HEK293 (cell line): ENCODE measurements around the gene PET100.

ENCODE experiments used
- CTCF ChIA-PET: fragments of 350-600 bp; formaldehyde crosslinking; extraction: SDS; loops from one replicate; lab custom pipeline; 2021; ENCODE audit warnings: antibody characterized with exemption; lab: Yijun Ruan, JAX
- POLR2A ChIA-PET: fragments of 300-600 bp; formaldehyde crosslinking; extraction: SDS; loops from one replicate; lab custom pipeline; 2020; ENCODE audit warnings: antibody characterized with exemption, inconsistent platforms; lab: Yijun Ruan, JAX
- H3K27ac ChIP-seq: fragments of 200-500 bp; sonication (Bioruptor generic); 2 replicates; pipeline ENCODE4 v1.5.1; 2014; ENCODE audit warnings: low read depth, low read length, control low read depth, inconsistent platforms; ENCODE audit errors: extremely low read depth
- H3K36me3 ChIP-seq, 2 experiments: fragments of 200-500 bp in 1 of 2; sonication (Bioruptor generic) in 1 of 2; 1 replicate in 1 of 2; 2 replicates in 1 of 2; pipeline ENCODE4 v1.5.1; 2014 to 2017; ENCODE audit warnings: inconsistent platforms in 2 of 2, low read length in 2 of 2; ENCODE audit not compliant: control insufficient read depth in 2 of 2, insufficient read depth in 1 of 2
- H3K4me1 ChIP-seq: fragments of 200-500 bp; sonication (Bioruptor generic); 2 replicates; pipeline ENCODE4 v1.5.1; 2014; ENCODE audit warnings: mild to moderate bottlenecking, low read length, inconsistent platforms; ENCODE audit not compliant: control insufficient read depth, insufficient read depth
- H3K4me3 ChIP-seq: 2 replicates; pipeline ENCODE4 v1.5.1; 2011; ENCODE audit warnings: low read depth, mild to moderate bottlenecking, control low read depth, low read length, moderate library complexity
- H3K9me3 ChIP-seq: fragments of 200-500 bp; sonication (Bioruptor generic); 2 replicates; pipeline ENCODE4 v1.5.1; 2014; ENCODE audit warnings: low read depth, low read length, inconsistent platforms; ENCODE audit not compliant: control insufficient read depth, insufficient read depth
- GLIS2 ChIP-seq: fragments of 450-650 bp; formaldehyde crosslinking; IDR thresholded peaks from 2 replicates; pipeline ENCODE4 v1.5.1; 2016; ENCODE audit warnings: missing biosample characterization, missing genetic modification characterization
- MYNN ChIP-seq: fragments of 450-650 bp; formaldehyde crosslinking; IDR thresholded peaks from 2 replicates; pipeline ENCODE4 v1.5.1; 2016; ENCODE audit warnings: missing biosample characterization, missing genetic modification characterization, borderline replicate concordance
- SCRT2 ChIP-seq: fragments of 450-650 bp; formaldehyde crosslinking; IDR thresholded peaks from 2 replicates; pipeline ENCODE4 v1.5.1; 2016; ENCODE audit warnings: missing biosample characterization, missing genetic modification characterization
- TCF7L2 ChIP-seq: IDR thresholded peaks from 2 replicates; pipeline ENCODE4 v1.6.1; 2011; ENCODE audit warnings: low read depth, mild to moderate bottlenecking, inconsistent platforms, low read length, moderate library complexity, borderline replicate concordance
- ZBTB20 ChIP-seq: fragments of 450-650 bp; formaldehyde crosslinking; IDR thresholded peaks from 2 replicates; pipeline ENCODE4 v1.5.1; 2016; ENCODE audit warnings: missing biosample characterization, missing genetic modification characterization
- ZFP69B ChIP-seq: fragments of 450-650 bp; formaldehyde crosslinking; IDR thresholded peaks from 2 replicates; pipeline ENCODE4 v1.5.1; 2016; ENCODE audit warnings: missing biosample characterization, missing genetic modification characterization
- ZIC2 ChIP-seq: fragments of 450-650 bp; formaldehyde crosslinking; IDR thresholded peaks from 2 replicates; pipeline ENCODE4 v1.5.1; 2016; ENCODE audit warnings: missing biosample characterization, missing genetic modification characterization
- ZNF10 ChIP-seq: fragments of 450-650 bp; formaldehyde crosslinking; IDR thresholded peaks from 2 replicates; pipeline ENCODE4 v1.5.1; 2017; ENCODE audit warnings: missing biosample characterization, missing genetic modification characterization
- ZNF16 ChIP-seq: fragments of 450-650 bp; formaldehyde crosslinking; IDR thresholded peaks from 2 replicates; pipeline ENCODE4 v1.5.1; 2016; ENCODE audit warnings: low read depth, missing biosample characterization, missing genetic modification characterization
- ZNF302 ChIP-seq: fragments of 450-650 bp; formaldehyde crosslinking; IDR thresholded peaks from 2 replicates; pipeline ENCODE4 v1.5.1; 2016; ENCODE audit warnings: missing biosample characterization, missing genetic modification characterization, low read depth
- ZNF514 ChIP-seq: fragments of 450-650 bp; formaldehyde crosslinking; IDR thresholded peaks from 2 replicates; pipeline ENCODE4 v1.5.1; 2016; ENCODE audit warnings: missing biosample characterization, missing genetic modification characterization
- ZNF529 ChIP-seq: fragments of 450-650 bp; formaldehyde crosslinking; IDR thresholded peaks from 2 replicates; pipeline ENCODE4 v1.5.1; 2017; ENCODE audit warnings: missing genetic modification characterization, missing biosample characterization; ENCODE audit not compliant: insufficient replicate concordance
- ZNF660 ChIP-seq: fragments of 450-650 bp; IDR thresholded peaks from 2 replicates; pipeline ENCODE4 v1.5.1; 2018; ENCODE audit warnings: missing biosample characterization, mild to moderate bottlenecking, missing genetic modification characterization
- TF ChIP-seq, protein P1 (sequence below): fragments of 450-650 bp; formaldehyde crosslinking; optimal IDR thresholded peaks from 2 replicates; pipeline ENCODE3; 2016; ENCODE audit warnings: missing biosample characterization, mild to moderate bottlenecking, missing genetic modification characterization
- TF ChIP-seq, protein P2 (sequence below): fragments of 450-650 bp; formaldehyde crosslinking; IDR thresholded peaks from 2 replicates; pipeline ENCODE4 v1.5.1; 2016; ENCODE audit warnings: missing biosample characterization, missing genetic modification characterization
- TF ChIP-seq, protein P3 (sequence below): fragments of 450-650 bp; formaldehyde crosslinking; IDR thresholded peaks from 2 replicates; pipeline ENCODE4 v1.5.1; 2016; ENCODE audit warnings: missing biosample characterization, missing genetic modification characterization, low read depth

PET100 gene

DNA sequence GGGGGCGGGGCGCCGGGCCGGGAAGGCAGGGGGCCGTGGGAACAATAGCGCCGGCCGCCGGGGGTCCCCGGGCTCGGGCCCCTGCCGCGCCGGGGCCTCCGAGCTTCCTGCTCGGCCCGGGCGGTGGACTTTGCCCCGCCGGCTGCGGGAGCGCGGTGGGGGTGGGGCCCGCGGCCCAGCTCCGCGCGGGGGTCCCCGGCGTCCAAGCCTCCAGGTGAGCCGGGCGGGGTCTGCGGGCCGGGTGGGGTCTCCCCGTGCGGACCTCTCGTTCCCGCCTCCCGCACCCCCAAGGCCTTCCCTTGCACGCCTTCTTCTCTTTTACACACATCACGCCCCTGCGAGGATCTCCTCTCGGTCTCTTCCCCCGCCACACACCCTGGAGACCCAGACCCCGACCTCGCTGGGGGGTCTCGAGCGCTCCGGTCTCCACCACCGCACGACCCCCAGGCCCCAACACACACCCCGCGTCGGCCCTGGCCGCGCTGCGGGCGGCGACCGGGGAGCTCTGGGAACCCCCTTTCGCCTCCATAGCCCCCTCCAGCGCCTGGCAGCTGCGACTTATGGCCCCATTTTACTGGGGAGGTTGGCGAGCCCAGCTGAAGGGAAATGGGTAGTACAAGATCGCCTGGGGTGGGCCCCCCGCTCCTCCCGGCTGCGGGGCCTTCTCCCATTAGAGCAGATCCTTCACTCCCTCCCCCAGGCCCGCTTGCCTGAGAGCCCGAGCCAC is 33.2 kb upstream of the PET100 start (continued):
- peak; percentile 52; the same call in 1 of the 2 replicates for TF ChIP-seq ZFP69B
- peak; percentile 59 for TF ChIP-seq ZIC2
- TF ChIP-seq TCF7L2: no peak
- no peak for TF ChIP-seq ZNF16 (tag by site-specific recombination)
- TF ChIP-seq GLIS2 (tag by site-specific recombination): peak; percentile 78
- TF ChIP-seq ZNF514 (tag by site-specific recombination): no peak
- no peak for TF ChIP-seq ZNF529 (tag by site-specific recombination)
- TF ChIP-seq, protein P1, sequence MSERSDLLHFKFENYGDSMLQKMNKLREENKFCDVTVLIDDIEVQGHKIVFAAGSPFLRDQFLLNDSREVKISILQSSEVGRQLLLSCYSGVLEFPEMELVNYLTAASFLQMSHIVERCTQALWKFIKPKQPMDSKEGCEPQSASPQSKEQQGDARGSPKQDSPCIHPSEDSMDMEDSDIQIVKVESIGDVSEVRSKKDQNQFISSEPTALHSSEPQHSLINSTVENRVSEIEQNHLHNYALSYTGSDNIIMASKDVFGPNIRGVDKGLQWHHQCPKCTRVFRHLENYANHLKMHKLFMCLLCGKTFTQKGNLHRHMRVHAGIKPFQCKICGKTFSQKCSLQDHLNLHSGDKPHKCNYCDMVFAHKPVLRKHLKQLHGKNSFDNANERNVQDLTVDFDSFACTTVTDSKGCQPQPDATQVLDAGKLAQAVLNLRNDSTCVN (tag by site-specific recombination): peak; percentile 48
- TF ChIP-seq MYNN (tag by site-specific recombination): no peak
- TF ChIP-seq, protein P2, sequence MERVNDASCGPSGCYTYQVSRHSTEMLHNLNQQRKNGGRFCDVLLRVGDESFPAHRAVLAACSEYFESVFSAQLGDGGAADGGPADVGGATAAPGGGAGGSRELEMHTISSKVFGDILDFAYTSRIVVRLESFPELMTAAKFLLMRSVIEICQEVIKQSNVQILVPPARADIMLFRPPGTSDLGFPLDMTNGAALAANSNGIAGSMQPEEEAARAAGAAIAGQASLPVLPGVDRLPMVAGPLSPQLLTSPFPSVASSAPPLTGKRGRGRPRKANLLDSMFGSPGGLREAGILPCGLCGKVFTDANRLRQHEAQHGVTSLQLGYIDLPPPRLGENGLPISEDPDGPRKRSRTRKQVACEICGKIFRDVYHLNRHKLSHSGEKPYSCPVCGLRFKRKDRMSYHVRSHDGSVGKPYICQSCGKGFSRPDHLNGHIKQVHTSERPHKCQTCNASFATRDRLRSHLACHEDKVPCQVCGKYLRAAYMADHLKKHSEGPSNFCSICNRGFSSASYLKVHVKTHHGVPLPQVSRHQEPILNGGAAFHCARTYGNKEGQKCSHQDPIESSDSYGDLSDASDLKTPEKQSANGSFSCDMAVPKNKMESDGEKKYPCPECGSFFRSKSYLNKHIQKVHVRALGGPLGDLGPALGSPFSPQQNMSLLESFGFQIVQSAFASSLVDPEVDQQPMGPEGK (tag by site-specific recombination): peak; percentile 54; the same call in 1 of the 2 replicates

- H3K36me3 ChIP-seq: peaks cover 0 to 3% of the 10 kb centered on the region in 2 experiments; a peak in 2 of 3 replicates
- no peaks in the 10 kb centered on the region for H3K9me3 ChIP-seq
- H3K4me1 ChIP-seq: peaks cover 8% of the 10 kb centered on the region
- TF ChIP-seq ZNF10 (tag by site-specific recombination) (peak; percentile 62; the same call in 1 of the 2 replicates), ZNF660 (tag by site-specific recombination) (no peak), SCRT2 (tag by site-specific recombination) (0 out of 2 replicates have a peak, but pooled peaks have one; percentile 23), ZBTB20 (tag by site-specific recombination) (peak; percentile 35; the same call in 1 of the 2 replicates)
- TF ChIP-seq, protein P3, sequence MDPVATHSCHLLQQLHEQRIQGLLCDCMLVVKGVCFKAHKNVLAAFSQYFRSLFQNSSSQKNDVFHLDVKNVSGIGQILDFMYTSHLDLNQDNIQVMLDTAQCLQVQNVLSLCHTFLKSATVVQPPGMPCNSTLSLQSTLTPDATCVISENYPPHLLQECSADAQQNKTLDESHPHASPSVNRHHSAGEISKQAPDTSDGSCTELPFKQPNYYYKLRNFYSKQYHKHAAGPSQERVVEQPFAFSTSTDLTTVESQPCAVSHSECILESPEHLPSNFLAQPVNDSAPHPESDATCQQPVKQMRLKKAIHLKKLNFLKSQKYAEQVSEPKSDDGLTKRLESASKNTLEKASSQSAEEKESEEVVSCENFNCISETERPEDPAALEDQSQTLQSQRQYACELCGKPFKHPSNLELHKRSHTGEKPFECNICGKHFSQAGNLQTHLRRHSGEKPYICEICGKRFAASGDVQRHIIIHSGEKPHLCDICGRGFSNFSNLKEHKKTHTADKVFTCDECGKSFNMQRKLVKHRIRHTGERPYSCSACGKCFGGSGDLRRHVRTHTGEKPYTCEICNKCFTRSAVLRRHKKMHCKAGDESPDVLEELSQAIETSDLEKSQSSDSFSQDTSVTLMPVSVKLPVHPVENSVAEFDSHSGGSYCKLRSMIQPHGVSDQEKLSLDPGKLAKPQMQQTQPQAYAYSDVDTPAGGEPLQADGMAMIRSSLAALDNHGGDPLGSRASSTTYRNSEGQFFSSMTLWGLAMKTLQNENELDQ: no peak
- ChIA-PET POLR2A (interaction anchor here (1.1 kb wide), 1 partner anchor 21 kb away, joined by 5 read pairs; no protein-coding TSS in a partner anchor), CTCF (interaction anchor here (0.9 to 6.5 kb wide), 4 partner anchors 13 to 332 kb away, joined by 3 to 29 read pairs (median 5); no protein-coding TSS in a partner anchor)
- no peak overlapping the region for H3K4me3 ChIP-seq
- no peak overlapping the region for H3K27ac ChIP-seq
Measured at GRCh38 chr19:7597689-7598088, 31.9 kb upstream of the PET100 start.

GRCh38 chr19:7598180-7598579 is 31.4 kb upstream of the PET100 start:
- Histone ChIP-seq H3K4me1 (peaks cover 8% of the 10 kb centered on the region), H3K9me3 (no peaks in the 10 kb centered on the region), H3K4me3 (no peak overlapping the region), H3K27ac (no peak overlapping the region), H3K36me3 (peaks cover 0 to 3% of the 10 kb centered on the region in 2 experiments; a peak in 2 of 3 replicates)
- TF ChIP-seq ZNF16 (tag by site-specific recombination) (peak; percentile 48; the same call in 1 of the 2 replicates), ZNF302 (no peak)
- ChIA-PET POLR2A (no interaction called here), CTCF (interaction anchor here (1.0 to 6.5 kb wide), 3 partner anchors 13 to 331 kb away, joined by 3 to 29 read pairs (median 7); no protein-coding TSS in a partner anchor)
